GM21367 (cell line): ENCODE results near the gene NR2F1-AS1.

Experiments
- ATAC-seq: cut with Tn5 transposase; IDR thresholded peaks from one replicate; pipeline ENCODE4 v1.9.1; 2021; ENCODE audit not compliant: unreplicated experiment

The NR2F1-AS1 gene

DNA sequence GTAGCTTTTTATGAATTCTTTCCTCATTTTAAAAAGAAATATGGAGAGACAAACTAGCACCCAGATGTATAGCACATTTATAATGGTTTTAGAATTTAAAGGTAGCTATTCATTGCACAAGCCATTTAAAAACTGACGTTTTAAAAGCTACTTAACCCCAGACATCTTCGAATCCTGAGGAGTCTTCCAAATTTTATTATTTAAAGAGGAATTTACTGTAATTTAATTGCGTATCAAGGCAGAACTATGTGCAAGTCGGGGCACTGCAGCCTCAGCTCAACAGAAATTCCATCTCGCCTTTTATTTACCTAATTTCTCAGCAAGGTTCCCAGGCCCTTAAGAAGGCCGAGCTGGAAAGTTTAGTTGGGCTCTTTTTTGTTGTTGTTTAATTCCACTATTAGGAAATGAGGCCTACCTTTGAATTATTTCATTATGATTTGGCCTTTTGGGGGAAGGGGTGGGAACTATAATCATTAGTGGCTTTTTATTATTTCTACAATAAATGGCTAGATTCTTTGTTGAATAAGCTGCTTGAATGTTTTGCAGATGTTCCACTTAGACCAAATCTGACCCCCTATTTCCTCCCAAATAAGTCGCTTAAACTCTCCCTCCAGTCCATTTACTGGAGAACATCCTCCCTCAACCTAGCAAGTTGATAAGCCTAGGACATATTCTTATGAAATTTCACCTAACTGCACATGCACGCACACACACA lies 22.2 kb upstream of the NR2F1-AS1 start:
- no peak for ATAC-seq

DNA sequence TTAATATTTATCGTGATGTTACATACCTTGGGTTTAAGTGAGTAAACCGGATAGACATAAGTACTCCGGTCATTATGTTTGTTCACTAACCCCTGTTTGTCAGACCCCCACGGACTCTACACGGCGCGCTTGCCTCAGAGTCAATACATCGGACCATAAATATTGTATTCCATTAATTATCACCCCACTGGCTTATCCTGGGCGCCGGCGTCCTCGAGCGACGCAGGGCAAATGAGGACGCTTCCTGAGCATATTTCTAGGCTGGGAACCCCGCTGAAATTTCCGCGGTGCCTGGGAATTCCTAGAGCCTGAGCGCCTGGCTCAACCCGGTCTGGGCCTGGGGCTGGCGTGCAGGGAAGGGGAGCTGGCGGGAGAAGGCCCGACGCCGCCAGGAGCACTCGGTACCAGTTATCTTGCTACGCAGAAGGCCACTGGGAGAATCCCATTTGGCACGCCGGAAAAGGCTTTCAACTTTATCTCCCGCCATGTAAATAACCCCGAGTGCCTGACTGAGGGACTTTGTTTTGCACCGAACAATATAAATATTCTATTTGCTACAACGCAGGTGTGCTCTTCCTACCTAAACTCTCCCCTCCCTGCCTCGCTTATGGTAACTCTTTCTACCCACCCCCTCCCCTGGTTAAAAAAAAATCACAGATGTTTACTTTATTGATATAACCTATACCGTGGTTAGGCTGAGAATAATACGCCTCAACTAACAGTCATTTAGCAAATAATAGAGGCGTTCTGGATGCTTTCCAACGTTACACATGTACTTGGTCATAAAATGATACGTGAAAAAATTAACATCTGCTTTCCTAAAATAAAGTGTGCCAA lies 21.4 kb upstream of the NR2F1-AS1 start:
- no peak for ATAC-seq

DNA sequence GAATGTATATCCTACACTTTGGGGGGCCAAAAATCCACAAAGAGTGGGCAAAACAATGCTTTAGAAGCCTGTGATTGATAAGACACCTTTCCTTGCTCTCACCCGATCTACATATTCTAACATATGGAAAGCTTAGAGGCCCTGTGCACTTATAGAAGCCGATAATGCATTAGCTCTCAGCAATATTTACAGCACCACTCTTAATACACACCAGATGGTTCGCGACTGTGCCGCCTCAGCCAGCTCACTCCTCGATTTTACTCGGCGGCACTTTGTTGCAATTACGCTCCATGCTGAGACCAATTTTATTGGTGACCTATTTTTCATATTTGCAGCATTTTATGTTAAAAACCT lies 20.8 kb upstream of the NR2F1-AS1 start:
- no peak for ATAC-seq

DNA sequence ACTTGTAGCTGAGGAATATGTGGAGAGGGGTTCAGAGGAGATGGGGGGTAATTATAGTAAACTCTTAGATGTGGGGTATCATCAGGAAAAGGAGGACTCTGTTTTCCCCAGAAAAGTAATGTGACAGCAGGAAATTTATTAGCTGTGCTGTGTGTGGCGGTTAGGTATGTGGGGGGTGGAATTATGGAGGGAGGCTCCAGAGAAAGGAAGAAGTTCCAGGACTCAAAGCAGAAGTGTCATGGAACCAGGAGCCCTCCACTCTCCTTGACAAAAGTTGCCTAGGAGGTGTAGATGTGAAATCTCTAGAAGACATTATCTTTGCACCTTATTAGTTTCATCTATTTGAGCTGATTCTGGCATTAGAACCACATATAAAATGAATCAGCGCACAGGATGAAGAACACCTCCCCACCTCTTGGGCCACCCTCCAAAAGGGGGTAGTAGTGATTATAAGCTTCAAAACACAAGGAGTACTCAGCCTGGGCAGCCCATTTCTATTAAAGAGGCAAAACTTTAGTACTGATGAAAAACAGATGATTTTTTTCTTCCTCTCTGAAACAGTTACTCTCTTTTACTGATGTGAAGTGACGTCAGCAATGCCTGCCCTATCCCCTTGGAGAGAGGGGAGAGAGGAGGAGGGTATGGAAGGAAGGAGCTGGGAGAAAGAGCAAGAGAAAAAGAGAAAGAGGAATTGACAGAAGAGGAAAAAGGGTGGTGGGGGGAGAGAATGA lies 20.2 kb upstream of the NR2F1-AS1 start:
- ATAC-seq, result no peak

DNA sequence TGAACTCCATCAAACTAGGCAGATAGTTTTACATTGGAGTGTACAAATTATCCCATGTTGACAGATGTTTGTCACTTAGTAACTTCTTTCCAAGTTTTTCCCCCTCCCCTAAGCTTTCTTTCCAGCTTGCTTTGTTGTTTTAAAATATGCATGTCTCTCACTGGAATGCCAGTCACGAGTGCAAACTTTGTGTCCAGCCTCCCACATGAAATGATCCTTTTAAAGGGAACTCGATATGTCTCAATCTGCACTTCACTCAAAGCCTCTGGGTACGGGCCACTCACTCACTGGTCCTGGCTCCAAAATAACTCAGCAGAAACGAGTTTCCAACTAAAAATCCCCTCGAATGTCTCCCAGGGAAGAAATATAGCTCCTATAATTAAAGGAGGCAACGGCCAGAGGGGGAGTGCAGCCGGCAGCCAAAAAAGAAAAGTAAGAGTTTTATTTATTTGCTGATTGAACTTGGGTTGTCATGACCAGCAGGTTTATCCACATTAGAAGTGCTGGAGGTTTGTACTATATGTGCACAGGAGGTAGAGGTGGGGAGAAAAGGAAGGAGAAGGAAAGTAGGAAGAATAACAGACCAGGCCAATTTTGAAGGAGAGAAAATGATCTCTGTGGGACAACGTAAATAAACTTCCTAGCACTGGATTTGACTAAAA lies 19.5 kb upstream of the NR2F1-AS1 start:
- no peak for ATAC-seq

DNA sequence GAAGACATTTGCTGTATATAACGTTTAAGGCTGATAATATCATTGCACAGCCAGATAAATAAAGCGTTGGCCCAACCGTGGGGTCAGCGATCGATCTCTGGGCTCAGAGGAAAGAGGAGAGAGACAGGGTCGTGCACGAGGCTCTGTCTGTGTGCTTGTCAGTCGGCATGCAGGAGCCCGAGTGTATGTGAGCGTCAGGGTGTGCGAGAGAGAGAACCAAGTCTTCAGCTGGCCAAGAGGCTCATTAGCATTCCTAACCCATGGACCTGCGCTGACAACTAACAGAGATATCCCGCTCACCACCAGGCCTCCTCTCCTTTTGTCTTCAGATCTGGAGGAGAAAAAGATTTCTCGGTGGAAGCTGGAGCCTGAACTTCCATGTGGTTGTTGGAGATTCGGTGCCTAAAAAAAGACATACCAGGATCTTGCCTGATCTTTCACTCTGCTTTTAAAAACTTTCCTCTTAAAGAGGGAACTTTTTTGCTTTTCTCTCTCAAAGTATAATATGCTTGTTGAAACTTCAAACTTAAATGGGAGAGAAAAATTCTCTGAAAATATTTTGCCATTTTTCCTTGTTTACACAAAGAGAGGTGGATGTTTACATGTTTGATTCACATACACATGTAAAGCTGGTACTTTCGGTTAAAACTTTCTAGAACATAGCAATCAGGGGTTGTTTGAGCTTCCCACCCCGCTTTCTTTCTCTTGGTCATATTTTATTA lies 18.5 kb upstream of the NR2F1-AS1 start:
- ATAC-seq, result no peak

DNA sequence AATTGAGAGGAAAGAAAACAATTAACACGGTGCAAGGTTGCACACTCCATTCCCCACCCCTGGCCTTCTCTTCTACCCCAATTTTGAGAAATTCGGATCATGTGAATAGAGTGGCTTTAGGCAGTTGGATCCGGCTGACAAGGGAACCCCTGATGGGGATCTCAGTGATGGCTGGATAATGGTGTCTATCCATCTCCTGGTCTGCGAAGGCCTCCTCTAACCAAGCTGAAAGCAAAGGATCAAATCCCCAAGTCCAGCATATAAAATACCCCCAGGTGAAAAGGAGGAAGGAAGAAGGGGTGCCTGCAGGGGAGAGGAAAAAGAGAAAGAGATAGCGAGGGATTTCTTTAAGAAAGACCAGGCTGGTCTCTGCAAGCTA lies 18.0 kb upstream of the NR2F1-AS1 start:
- no peak for ATAC-seq

DNA sequence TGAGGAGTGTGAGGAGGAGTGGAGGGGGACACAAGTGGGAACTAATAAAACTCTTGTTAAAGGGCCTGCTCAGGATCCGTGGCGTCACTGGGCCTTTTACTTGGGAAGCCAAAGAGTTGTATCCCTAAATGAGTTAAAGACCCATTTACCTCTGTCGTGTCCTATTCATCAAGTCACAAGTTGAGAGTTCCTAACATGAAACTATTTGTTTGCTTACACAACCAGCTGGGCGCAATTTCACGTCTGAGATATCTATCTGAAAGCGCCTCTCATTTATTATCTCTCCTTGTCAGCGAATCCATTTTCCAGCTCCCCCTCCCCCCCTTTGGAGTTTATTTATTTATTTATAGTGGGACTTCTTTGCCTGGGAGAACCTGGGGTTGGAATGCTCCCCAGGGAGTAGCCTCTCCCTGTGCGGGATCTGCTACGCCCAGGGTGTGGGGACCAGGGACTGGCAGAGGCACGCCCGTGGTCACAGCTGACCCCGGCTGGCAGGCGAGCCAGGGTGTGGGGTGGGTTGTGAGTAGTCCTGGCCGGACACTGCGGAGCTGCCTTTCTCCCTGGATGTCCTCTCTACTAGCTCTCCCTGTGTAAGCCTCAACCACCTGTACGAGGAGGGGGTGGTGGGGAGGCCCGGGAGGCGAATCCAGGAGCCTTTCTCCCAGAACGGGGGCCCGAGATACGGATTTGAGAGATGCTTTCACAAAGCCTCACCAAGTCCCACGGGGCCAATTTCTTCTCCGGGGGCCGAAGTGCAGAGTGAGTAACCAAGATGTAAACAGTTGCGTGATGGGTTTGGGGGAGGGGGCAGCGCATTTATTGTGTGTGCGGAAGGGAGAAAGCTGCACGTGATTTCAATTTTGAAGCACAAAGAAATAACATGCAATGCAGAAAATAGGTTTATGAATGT lies 17.3 kb upstream of the NR2F1-AS1 start:
- ATAC-seq, result no peak

DNA sequence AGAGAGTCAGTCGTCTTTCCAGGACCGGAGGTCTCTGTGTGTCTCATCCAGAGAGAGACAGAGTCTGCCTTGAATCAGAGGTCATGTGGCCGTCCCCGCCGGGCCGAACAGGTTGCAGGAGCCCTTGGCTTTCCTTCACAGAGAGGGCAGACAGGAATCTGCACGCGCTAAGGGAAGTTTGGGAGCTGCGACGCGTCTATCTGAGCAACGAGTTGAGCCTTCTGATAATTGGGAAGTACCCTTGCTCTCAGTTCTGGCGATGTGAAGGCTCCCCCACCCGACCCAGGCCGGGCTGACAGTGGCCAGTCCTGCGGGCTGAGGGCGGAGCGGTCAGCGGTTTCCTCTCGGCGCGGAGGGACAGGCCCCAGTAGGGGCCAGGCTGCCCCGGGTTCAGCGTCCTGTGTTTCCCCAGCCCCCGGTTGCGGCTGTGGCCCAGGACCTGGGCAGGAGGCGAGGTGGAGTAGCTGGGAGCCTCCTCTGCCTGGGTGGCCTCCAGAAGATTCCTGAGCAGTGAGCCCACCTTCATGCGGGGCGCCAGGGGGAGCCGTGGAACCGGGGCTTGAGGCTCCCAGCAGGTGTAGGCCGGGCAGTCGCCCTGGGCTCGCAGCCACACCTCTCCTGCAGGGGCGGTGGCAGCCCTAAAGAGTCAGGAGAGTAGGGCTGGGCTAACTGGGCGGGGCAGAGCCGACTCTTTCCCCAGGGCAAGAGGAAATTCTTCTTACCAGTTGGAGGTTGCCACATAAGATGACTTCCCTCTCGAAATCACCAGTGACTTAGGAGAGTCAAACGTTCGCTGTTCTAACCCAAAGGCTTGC lies 15.9 kb upstream of the NR2F1-AS1 start:
- ATAC-seq, result no peak

DNA sequence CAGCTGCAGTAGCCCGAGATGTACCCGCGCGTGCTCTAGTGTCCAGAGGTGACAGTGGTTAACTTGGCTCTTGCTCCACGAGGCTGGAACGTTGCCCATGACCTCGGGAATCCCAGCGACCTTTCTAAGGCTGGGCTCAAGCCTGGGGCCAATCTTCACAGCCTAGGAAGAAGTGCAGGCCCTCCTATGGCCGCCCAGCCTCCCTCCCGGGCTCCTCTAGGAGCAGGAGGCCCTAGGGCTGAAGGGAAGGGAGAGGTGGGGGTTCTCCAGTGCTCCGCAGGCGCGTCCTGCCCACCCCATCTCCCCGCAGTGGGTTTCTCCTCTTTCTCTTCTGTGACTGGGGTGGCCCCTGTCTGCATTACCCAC lies 15.3 kb upstream of the NR2F1-AS1 start:
- no peak for ATAC-seq

DNA sequence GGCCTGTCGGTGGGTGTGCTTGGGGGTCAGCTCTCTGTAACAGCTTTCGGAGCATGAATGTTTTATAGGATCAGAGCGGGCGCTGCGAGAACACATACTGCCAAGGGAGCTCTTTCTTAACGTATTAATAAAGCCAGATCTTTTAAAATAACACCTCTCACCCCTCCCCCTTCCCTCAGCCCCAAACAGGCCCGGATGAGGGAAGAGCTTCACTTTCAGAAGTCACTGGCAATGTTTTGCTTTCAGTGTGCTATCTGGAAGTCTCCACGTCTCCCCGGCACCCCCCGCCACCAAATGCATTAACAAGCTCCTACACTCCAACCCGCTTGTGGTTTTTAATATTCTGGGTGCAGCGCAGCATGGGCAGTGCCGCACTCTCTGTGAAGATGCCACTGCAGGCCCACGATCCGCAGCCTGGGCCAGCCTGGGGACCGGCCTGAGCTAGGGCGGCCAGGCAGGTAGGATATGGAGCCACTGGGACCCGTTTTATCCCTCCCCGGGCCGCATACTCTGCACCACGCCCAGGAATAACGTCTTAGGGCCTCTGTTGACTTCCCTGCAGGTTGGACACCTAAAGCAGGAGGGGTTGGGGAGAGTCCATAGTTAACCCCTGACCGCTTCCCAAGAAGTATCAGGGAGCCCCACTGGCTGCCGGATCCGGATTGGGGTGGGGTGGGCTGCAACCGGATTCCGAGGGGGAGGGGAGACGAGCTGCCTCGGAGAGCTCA lies 14.6 kb upstream of the NR2F1-AS1 start:
- no peak for ATAC-seq

DNA sequence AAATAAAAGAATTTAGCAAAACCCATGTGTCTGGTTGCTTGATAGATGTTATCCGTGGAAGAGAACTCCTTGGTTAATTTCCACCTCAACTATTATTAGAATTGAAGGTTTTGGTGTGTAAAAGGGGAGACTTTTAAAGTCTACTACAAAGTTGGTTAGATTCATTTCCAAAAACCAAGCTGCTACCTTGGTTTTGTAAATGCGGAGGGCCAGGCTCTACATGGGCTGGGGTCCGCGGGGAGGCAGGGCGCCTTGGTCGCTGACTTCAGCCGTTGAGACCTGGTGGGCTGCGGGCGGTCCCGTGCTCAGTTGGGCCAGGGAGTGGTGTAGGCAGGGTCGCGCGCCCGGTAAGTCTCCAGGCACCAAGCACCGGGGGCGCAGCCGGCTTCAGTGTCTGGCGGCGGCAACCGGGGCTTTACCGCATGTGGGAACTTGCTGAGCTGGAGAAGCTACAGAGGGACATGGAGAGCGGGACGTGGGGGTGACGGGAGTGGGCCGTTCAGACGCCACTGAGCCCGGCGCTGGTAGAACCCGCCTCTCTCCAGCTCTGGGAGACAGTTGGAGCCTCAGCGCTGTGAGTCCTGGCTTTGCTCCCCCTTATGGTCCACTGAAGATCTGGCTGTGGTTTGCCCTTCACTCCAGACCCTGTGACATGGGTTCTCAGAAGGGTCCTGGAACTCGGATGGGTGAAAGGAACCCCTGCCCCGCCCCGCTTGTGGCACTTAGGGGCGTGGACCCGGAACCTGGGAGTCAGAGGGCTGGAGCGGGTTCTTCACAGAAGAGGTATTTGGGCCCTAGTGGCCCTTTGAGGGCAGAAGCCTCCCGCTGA lies 13.8 kb upstream of the NR2F1-AS1 start:
- ATAC-seq, result no peak

DNA sequence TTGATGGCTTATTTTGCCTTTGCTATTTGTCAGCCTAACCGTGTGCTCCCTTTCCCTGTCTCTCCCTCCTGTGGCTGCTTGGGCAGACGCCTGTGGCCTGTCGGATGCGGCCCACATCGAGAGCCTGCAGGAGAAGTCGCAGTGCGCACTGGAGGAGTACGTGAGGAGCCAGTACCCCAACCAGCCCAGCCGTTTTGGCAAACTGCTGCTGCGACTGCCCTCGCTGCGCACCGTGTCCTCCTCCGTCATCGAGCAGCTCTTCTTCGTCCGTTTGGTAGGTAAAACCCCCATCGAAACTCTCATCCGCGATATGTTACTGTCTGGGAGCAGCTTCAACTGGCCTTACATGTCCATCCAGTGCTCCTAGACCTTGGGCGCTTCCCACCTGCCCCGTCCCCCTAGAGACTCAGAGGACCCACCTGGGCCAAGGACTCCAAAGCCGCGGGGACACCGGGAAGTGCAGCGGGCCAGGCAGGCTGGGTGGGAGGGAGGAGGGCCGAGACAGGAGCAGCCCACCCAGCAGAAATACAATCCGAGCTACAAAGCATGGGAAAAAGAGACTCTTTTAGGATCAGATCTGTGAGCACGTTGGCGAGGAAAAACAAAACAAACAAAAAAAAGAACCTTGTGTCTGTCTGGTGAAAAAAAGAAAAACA lies 12.6 kb upstream of the NR2F1-AS1 start:
- no peak for ATAC-seq

DNA sequence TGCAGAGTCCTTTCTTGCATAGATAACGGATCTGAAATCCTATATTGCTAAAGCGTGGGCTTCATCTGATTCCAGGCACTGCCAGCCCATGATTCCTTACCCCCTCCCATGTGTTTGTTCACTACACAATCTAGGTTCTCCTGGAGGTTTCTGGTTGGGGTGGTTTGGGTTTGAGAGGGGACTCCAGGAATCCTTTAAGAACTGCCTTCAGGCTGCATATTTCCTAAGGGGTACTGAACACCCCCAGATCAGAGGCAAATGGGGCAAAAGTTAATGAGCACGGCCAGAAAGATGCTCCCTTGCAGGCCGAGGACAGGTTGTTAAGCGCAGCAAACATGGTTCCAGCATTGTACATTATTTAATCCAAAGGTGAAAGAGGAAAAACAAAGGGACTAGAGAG lies 11.9 kb upstream of the NR2F1-AS1 start:
- no peak for ATAC-seq

DNA sequence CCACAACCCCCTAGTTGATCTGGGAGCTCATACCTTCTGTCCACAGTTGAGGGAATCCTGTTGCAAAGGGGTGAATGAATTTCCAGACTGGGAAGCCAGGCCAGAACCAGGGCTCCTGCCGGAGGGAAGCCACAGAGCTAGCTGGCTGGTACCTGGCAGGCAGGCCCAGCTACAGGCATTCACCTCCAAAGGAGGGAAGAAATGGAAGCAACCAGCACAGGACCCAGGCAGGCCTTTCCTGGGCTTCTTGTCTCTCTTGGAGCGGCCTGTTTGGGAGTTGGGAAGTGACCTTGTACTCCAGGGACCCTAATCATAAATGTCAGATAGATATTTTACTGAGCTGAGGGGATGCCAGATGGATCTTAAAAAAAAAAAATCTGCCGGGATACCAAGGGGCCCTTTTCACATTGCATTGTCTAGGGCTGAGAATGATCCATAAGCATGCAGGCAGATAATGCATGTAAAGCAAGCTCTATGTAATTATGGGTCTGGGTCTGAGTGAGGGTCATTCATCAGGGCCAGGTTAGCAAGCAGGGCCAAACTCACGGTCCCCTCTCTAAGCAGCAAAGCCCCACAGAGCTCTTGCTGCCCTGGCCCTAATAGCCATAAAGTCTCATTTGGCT lies 10.4 kb upstream of the NR2F1-AS1 start:
- ATAC-seq, result no peak

DNA sequence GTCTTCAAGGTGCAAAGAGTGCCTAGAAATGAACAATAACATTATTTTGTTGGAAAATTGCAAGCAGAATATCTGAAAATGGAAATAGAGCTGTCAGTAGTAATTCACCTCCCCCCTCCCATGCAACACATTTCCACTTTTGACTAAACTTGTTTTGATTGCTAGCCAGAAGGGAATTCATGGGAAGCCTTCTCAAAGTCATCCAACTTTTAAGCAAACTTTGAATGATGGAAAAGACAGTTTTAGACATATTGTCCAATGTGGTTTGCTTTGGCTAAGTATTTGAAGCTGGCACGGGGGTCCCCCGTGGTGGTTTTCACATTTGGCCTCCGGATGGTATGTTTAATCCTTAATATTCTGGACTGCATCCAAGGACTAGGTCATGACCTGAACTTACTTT lies 9.5 kb upstream of the NR2F1-AS1 start:
- no peak for ATAC-seq

DNA sequence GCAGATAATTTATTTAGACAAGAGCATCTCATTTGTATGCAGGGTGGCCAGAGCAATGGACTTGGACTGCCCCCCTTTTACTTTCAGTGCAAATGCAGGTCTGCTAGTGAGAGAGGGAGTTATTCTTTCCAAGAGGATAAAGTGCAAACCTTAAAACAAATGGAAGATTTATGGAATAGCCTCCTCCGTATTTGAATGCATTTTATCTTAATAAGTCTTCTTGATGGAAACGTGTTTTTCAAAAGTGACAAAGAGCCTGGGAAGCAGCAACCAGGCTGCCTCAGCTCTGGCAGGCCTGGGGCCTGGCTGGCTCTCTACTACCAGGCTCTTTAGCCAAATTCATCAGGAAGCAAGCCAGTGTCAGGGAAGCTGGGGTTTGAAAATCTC lies 8.8 kb upstream of the NR2F1-AS1 start:
- ATAC-seq, result no peak
